ENCODE results near the gene CTTNBP2. TPM values are rescaled to one million over a fixed set of nuclear protein-coding genes. Genes with fewer than 3 reads are reported as not detected.

Gene CTTNBP2
- total and polyA plus RNA-seq, 10 of the 15 experiments (the other 5 are each of a cell fraction or from before 2014, with no cell fraction given) = 0.04 to 0.43 TPM; not detected in 8

- intact Hi-C loops (cut with micrococcal nuclease; ENCODE audit: unreplicated experiment) = no loop called here
- Histone ChIP-seq H3K9ac (ENCODE audit: control insufficient read depth, insufficient read depth, low read length) (no peak overlapping the region), H3K4me2 (ENCODE audit: control insufficient read depth, insufficient read depth) (no peak overlapping the region), H3K36me3 (ENCODE audit: control insufficient read depth in 2 of 2, insufficient read depth in 2 of 2, low read length in 1 of 2) (no peaks in the 10 kb centered on the region), H3K27ac (ENCODE audit: control insufficient read depth, insufficient read depth) (no peak overlapping the region), H4K20me1 (ENCODE audit: control insufficient read depth, insufficient read depth) (no peaks in the 10 kb centered on the region), H3K4me3 (no peak overlapping the region), H3K79me2 (ENCODE audit: control insufficient read depth, insufficient read depth, low read length) (no peaks in the 10 kb centered on the region), H2AFZ (ENCODE audit: control insufficient read depth, low read depth, low read length) (no peak overlapping the region), H3K4me1 (ENCODE audit: control insufficient read depth, insufficient read depth, low read length) (no peaks in the 10 kb centered on the region), H3K27me3 (replicated peaks in 1 of 2; ENCODE audit: control insufficient read depth in 2 of 2, insufficient read depth in 2 of 2, low read length in 1 of 2) (peaks cover 0 to 2% of the 10 kb centered on the region in 2 experiments; a peak in 1 of 4 replicates), H3K9me3 (replicated peaks; ENCODE audit: control insufficient read depth, insufficient read depth, low read length) (no peaks in the 10 kb centered on the region)
- ATAC-seq (no peak), FAIRE-seq (no peak), DNase-seq (ENCODE audit: low read depth, low spot score) (no peak)
- TF ChIP-seq SUPT20H (IDR thresholded peaks at IDR 0.05; ENCODE audit: borderline replicate concordance, control insufficient read depth, low read depth, low read length) = no peak
- no peak for TF ChIP-seq CEBPZ (IDR thresholded peaks at IDR 0.05; ENCODE audit: low read depth, low read length)
- TF ChIP-seq CBX3 (IDR thresholded peaks at IDR 0.05; ENCODE audit: borderline replicate concordance, low read depth) = no peak
- no peak for TF ChIP-seq HDGF (IDR thresholded peaks at IDR 0.05)
- no peak for TF ChIP-seq KAT2A (conservative IDR thresholded peaks at IDR 0.05; ENCODE audit: control insufficient read depth, low read depth, low read length)
- no peak for TF ChIP-seq TCF12 (IDR thresholded peaks at IDR 0.05; ENCODE audit: low read depth, low read length)
- TF ChIP-seq ESRRA (IDR thresholded peaks at IDR 0.05; ENCODE audit: low read length) = no peak
- TF ChIP-seq SMARCA5 (IDR thresholded peaks at IDR 0.05) = no peak
- TF ChIP-seq EZH2 (IDR thresholded peaks at IDR 0.05; ENCODE audit: borderline replicate concordance, control insufficient read depth, low read depth, low read length) = no peak
- CTCF ChIA-PET = interaction anchor here (1.0 to 1.6 kb wide), 4 partner anchors 14 to 234 kb away, joined by 3 to 6 read pairs (median 3); no protein-coding TSS in a partner anchor
- SMC1A ChIA-PET (ENCODE audit: uncharacterized antibody, unreplicated experiment) = interaction anchor here (1.1 to 3.4 kb wide), 7 partner anchors 9 to 286 kb away, joined by 3 to 15 read pairs (median 4); no protein-coding TSS in a partner anchor
- RAD21 ChIA-PET (ENCODE audit: unreplicated experiment) = interaction anchor here (0.5 kb wide), 1 partner anchor 57 kb away, joined by 4 read pairs; no protein-coding TSS in a partner anchor
- BruUV-seq (replicated peaks) = no TSS peak
- in situ Hi-C loops (cut with MboI) = no loop called here
- POLR2A ChIA-PET = interaction anchor here (0.7 kb wide), 1 partner anchor 150 kb away, joined by 4 read pairs; no protein-coding TSS in a partner anchor
Observed at GRCh38 chr7:117686311-117686935, 186.8 kb downstream of the CTTNBP2 start.
